HG03432 (cell line): ENCODE measurements around the gene DHX15.
"Not testable (repeated sequence)": the region's sequence is repeated elsewhere in the genome, so short reads cannot be mapped to it uniquely, and the experiment has no call there.

ENCODE experiments used
- ATAC-seq: cut with Tn5 transposase; IDR thresholded peaks from one replicate; pipeline ENCODE4 v1.9.1; 2021; ENCODE audit warnings: mild to moderate bottlenecking, moderate library complexity; ENCODE audit not compliant: unreplicated experiment

DHX15 gene

GRCh38 chr4:24550441-24551175 is 33.7 kb downstream of the DHX15 start:
- no peak for ATAC-seq

DNA sequence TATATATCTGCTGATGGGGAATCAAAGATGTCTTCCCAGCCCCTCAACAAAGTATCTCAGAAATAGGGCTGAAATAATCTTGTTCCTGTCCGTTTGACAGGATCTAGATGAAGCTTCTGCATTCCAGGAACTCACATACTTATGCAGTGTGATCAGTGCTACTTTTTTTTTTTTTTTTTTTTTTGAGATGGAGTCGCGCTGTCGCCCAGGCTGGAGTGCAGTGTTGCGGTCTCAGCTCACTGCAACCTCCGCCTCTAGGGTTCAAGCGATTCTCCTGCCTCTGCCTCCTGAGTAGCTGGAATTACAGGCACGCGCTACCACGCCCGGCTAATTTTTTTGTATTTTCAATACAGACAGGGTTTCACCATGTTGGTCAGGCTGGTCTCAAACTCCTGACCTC is 36.4 kb downstream of the DHX15 start:
- no peak for ATAC-seq

DNA sequence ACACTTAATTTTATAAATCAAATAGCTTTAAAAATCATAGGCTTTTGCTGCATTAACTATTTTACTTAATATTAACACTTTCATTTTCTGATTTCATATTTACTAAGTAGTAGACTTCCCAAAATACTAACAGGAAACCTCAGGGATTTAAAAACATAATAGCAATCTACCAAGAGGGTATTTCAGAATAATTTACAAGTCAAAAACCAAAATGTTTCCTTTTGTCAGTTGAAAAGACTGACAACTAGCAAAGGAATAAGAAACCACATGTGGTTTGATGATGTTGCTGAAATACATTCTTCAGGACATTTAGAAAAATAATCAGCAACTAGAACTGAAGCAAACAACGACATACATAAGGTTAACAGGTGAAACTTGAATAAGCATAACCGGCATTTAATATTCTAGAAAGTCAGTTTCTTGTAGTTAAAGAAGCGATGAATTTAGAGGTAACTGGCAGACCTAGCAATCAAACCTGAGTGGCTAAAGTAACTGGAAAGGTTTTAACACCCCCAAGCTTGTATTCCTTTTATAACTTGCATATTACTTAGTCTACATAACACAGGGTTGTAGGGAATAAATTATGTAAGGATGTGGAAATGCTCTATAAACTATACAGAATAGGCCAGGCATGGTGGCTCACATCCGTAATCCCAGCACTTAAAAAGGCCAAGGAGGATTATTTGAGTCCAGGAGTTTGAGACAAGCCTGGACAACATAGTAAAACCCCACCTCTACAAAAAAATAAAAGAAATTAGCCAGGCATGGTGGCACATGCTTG is 40.0 kb downstream of the DHX15 start:
- ATAC-seq, result no peak

- no peak for ATAC-seq
Observed at GRCh38 chr4:24537025-24537424, 47.3 kb downstream of the DHX15 start.

DNA sequence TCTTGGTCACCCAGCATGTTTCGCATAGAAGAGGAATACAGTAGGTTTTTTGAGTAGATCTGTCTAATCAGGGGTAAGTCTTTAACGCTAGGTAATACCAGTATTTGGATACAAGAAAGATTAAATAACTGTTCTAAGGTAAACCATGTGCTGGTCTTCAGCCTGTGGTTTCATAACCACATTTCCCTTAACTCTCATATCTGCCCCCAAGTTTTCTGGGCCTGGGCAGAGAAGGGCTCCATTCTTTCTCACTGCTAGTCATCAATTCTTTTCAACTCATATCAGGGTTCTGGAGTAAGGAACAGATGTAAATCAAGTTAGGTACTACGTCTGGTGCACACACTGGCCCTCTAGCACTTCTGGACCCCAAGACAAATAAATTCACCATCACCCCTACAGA is 49.0 kb downstream of the DHX15 start:
- no peak for ATAC-seq

GRCh38 chr4:24533364-24533763 is 51.0 kb downstream of the DHX15 start:
- ATAC-seq, result no peak

- peak; percentile 76 for ATAC-seq
Observed at GRCh38 chr4:24529555-24529954, 54.8 kb downstream of the DHX15 start.

DNA sequence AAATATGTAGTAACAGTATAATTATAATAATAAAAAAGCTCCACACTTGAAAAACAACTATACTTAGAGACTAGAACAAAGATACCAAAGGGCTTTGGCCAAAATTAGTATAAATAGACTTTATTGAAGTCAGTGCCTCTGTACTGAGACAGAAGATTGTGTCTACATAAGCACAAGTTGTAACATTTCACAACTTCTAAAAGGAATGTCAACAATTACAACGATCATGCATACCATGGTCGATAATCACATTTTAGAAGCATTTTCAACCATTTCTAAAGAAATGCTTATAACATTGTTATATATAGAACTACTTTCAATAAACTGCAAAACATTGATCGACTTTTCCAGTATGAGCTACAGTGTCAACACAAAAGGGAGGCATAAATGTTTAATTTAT is 57.0 kb downstream of the DHX15 start:
- no peak for ATAC-seq

- ATAC-seq, result no peak
Observed at GRCh38 chr4:24521544-24521943, 62.8 kb downstream of the DHX15 start.

DNA sequence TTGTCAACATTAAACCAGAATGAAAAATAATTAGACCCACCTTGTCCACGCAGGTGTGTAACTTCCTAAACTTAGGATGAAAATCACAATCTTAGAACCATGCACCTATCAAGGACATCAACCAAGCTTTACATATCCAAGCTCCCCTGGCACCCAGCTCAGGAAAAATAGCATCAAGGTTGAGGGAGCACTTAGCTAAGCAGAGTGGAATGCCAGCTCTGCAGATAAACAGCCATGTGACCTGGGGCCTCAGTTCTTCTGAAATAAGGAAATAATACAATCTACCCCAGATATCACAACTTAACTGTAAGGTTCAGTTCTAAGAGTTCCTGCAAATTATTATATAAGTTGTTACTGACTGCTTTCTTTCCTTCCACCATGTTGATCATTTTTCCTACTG is 64.7 kb downstream of the DHX15 start:
- no peak for ATAC-seq

- no peak for ATAC-seq
Observed at GRCh38 chr4:24517676-24518075, 66.7 kb downstream of the DHX15 start.

DNA sequence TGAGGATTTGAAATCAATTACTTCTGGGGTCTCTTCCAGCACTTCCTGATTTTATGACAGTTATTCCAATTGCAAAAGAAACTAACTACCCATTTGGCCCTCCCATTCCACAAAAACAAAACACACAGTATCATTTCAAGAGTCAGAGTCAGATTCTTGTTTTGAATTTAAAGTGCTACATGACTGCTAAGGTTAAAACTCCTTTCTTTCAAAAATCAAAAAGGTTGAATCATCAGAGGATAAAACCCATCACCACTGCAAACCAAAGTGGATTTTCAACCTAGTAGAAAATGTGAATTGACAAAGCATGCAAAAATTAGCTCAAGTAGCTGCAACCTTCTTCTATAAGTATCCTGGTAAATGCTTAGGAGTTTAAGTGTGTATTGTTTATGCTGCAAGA is 67.4 kb downstream of the DHX15 start:
- ATAC-seq, result no peak

DNA sequence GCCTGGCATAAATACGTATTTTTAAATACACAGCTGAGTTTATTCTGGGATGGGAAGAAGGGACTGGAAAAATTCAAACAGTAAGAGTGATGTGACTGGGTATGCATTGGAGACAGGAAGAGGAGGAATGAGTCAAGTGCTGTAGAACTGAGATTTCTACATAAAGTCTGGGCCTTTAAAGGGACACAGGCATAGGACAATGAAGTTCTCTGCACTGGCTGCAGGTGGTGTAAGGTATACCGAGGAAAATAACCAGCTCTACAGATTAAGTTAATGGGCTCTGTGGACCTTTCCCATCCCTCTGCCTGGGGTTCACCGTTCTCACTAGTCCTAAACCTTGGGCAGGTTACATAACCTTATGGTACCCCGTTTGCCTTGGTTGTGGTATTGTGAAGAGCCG is 68.7 kb downstream of the DHX15 start:
- ATAC-seq, result no peak

GRCh38 chr4:24514808-24515207 is 69.5 kb downstream of the DHX15 start:
- ATAC-seq, result no peak

DNA sequence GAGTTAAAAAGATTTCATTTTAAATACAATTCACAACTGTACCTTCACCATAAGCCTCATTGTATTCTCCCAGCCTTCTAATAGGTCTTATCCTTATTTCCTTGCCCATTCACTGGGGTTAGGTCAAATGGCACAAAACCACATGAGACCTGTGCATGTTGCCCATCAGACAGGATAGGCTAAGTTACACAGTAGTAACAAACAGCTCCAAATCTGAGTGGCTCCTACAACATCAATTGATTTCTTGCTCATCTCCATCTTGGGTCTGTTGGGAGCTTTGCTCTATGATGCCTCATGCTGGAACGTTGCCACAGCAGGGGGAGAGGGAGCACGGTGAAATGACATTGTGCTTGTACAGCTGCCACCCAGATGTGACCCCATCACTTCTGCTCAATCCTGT is 70.6 kb downstream of the DHX15 start:
- ATAC-seq, result no peak

DNA sequence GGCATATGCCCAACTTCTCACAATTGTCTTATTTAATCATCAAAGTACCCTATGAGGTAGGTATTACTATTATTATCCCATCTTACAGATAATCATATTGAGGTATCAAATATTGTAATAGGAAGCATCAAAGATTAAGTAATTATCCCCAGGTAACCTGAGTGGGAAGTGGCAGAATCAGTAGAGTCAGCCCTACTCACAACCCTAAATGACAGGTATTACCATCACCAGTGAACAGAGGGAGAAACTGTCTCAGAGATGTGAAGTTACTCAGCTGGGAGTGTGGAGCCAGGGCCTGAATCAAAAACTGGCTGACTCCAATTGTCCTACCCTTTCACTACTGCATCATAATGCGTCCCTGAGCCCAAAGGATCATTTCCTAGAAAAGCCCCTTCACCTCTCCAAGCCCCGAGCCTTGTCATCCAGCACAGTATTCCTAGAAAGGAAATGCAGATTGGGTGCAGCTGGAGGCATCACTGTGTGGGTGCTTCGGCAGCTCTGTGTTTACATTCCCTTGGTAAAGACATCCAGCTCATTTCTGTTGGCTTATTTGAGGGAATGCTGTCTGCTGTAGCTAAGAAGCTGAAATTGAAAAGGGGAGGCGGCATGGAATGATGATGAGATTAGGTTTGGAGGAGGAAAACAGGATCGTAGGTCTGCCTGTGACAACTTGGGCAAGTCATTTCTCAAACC is 72.8 kb downstream of the DHX15 start:
- ATAC-seq, result no peak

GRCh38 chr4:24510091-24510490 is 74.3 kb downstream of the DHX15 start:
- no peak for ATAC-seq

DNA sequence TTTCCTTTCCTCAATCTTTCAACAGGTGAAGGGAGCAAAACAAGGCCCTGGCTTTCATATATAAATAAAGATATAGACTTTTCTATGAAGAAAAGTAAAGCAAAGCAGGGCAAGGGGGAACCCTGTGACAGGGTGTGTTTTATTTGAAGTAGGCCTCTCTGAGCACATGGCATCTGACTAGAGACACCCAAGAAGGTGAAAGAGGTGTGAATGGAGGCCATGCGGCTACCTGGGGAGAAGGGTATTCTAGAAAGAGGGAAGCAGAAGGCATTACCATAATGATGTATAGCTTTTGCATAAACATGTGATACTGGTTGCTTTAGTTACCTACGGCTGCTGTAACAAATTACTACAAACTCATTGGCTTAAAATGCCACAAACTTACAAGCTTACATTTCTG is 75.8 kb downstream of the DHX15 start:
- no peak for ATAC-seq

- ATAC-seq, result no peak
Observed at GRCh38 chr4:24507439-24507838, 76.9 kb downstream of the DHX15 start.

DNA sequence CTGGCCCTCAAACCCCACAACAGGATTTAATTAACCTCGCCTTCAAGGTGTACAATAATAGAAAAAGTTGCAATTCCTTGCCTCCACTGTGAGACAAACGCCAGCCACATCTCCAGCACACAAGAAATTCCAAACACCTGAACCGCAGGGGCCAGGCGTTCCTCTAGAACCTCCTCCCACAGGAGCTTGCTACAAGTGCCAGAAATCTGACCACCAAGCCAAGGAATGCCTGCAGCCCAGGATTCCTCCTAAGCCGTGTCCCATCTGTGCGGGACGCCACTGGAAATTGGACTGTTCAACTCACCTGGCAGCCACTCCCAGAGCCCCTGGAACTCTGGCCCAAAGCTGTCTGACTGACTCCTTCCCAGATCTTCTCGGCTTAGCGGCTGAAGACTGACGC is 81.3 kb downstream of the DHX15 start:
- ATAC-seq, result not testable (repeated sequence)

DNA sequence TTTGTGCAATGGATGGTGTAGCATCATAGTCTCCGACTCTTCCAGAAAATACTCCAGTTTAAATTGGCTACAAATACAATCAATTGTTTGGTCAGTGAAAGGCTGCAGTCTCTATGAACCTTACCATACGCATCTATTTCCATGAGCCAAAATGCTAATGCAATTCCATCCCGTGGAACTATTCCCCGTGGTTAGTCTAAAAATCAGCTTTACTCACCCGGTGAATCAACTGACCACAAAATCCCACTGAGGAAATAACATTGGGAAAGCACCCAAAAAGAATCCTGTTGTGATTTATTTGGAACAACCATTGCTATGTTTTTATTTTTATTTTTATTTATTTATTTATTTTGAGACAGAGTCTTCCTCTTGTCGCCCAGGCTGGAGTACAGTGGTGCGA is 87.1 kb downstream of the DHX15 start:
- no peak for ATAC-seq

GRCh38 chr4:24496597-24496996 is 87.8 kb downstream of the DHX15 start:
- no peak for ATAC-seq
